Kidney glomerular epithelial cell (primary cell): Measurements from ENCODE around the gene ETV3.

Source experiments
- DNase-seq: peaks from one replicate; lab custom pipeline; 2025; lab: John Stamatoyannopoulos, UW

The ETV3 gene

DNA sequence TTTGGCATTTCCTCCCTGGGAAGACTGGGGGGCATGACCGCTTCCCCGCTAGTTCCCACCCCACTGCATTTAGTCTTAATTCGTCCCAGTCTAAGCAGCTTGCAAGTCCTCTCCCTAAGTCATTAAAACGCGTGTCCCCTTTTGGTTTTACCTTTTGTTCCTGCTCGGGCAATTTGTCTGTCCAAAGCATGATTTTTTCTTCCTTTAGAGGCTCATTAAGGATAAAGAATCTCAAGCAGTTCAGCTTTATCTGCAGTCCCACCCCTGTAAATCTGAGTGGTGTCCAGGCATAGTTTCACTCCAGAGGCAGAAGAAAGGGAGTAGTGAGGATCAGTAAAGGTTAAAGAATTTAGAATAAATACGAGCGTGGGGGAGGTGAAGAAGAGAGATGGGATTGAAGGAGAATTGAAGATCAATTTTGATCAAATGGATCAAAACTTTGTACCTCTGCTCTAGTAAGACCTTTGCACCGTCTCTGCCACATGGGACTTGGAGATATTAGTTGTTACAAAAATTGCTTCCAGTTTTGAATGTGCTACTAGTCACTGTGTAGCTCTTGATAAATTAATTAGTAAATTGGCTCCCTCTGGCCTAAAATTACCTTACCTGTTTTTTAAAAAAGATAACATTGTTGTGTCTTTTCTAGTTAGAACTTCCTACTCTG, 989 bp upstream of the ETV3 start:
- DNase-seq: no peak

DNA sequence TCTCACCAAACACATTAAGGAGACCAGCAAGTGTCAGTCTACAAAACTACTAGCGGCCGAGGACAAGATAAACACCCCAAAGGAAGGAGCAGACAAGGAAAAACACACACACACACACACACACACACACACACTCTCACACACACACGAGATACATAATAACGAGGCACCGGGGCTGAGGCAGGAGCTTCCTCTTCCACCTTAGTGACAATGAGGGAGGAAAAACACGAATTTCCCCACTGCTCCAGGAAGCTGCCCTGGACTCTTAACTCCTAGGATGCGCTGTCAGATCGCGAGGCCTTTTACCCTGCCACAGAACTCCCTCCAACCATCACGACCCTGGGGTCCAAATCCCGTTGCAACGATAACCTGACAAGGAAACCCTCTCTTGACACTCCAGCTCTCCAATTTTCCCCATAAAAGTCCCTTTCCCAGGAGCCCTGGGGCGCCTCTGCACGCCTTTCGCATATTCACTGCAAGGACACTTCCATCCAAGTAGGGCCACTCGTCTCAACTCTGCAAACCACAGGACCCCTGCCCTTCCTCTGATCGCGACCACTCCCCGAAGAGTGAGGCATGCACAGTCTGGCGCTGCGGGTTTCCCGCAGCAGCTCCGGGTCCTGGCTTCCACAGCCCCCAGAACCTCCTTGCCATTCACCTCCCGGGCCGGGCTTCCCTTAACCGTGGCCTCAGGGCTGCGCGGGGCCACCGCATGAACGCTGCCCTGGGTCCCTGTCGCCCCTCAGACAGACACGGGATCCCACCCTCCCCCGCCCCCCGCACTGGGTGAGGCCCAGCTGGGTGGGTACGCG, 581 bp downstream of the ETV3 start:
- no peak for DNase-seq

DNA sequence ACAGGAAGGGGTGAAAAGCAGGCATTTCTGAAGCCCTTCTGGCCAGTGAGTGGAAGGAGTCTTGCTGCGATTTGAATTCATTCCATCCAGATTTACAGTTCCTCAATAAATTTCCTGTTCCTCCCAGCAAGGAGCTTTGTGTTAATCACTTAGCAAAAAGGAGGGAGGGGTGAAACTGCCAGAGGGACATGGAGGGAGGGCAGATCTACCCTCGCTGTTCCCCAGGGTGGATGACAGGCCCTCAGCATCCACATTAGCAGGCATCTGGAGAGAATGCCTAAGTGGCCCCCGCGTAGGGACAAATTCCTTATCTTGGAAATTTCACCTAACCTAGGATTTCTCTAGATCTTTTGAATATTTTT, 1.2 kb downstream of the ETV3 start:
- no peak for DNase-seq

DNA sequence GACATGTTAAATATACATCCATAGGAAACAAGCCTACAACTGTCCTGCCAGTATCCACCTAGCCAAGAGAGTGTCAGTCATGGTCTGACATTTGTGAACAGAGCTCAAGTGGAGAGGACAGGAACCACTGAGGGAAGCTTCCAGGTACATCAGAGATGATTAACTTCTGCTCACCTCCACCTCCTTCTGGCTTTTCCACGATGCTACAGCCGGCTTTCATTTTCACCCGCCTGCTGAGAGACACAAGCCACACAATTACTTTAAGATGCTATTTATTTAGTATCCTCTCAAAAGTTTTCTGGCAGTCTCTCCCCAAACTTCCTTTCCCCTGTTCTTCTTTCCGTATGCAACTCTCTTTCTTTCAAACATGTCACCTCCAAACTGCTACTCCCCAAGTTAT, 2.1 kb downstream of the ETV3 start:
- DNase-seq: no peak

DNA sequence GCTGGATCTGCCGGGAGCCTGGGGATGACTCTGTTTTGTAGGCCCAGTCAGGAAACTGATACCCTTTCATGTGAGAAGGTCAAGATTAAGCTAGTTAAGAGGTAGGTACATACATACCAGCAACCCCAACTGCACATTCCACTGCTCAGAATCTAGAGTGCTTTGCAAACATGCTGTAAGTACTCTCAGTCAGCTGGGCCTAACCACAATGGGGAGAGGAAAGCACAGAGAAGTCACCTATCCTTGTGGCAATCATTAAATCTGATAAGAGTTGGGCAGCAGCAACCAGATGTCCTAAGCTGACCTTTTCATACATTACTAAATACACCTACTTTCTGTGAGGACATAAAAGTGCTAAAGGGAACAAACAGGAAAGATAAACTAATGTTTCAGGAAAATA, 2.5 kb downstream of the ETV3 start:
- DNase-seq: no peak

DNA sequence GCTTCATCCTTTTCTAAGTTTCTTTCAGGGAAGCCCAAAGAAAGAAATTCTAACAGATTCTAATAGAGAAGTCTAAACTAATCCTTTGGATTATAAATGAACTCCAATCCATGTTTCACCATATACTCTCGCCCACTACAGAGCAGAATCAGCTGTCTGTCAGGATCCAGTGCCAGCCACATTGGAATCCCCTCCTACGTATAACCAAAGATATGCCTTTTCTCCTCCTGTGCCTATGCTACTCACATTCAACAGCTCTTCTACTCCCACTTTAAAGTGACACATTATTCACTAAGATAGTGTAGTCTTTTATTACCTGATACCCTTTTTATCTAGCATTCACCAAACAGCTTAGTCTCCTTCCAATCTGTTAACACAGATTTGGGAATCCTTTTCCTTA, 3.1 kb downstream of the ETV3 start:
- DNase-seq: no peak

DNA sequence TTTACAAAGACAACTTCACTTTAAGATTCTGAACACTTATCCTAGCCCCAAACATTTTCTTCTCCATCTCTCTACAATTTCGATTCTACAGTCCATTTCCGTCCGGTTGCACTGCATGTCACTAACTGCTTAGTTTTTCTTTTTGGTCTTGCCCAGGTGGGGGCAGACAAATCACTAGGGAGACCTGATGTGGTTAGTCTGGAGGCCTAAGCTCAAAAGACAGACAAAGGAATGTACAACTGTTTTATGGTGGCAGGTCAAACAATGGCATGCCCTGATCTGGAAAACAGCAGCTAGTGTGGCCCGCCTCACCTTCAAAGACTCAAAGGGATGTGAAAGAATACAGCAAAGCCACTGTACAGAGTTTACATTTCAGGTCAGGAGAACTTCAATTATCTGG, 3.8 kb downstream of the ETV3 start:
- no peak for DNase-seq

DNA sequence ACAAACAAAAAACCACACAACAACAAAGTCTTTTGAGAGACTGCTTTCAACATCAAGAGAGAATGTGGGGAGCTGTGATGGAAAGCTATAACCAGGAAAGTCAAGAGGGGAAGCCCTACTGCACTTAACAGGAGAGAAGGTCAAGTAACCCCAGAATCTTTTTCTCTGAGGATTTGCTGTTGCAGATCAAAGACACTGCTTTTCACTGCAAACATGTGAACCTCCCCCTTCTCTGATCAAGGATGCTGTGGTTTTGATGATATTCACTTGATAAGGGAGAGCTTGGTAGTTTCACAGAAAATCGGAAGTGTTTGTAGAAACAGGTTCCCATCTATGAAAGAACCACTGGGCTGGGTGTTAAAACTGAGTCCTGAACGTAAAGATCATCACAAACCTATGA, 4.8 kb downstream of the ETV3 start:
- no peak for DNase-seq

DNA sequence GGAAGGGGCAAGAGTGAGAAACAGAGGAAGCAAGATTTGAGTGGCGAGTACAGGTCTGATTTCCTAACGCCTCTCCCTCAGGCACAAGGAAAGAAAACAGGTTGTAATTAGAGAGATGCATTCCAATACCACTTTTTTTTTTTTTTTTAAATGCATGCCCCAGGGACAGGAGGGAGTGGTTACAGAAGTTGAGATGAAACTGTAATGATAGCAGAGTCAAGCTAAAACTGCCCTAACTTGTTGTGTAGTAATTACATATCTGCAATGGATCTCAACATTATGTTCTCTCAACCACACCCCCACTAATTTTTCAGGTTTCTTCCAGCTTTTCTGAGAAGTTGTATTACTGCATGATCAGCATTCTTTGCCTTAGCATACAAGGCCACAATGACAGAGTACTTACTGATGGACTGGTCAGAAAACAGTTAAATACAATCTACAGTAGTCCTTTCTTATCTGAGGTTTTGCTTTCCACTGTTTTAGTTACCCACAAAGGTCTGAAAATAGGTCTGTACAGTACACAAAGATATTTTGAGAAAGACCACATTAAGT, 5.5 kb downstream of the ETV3 start:
- no peak for DNase-seq

DNA sequence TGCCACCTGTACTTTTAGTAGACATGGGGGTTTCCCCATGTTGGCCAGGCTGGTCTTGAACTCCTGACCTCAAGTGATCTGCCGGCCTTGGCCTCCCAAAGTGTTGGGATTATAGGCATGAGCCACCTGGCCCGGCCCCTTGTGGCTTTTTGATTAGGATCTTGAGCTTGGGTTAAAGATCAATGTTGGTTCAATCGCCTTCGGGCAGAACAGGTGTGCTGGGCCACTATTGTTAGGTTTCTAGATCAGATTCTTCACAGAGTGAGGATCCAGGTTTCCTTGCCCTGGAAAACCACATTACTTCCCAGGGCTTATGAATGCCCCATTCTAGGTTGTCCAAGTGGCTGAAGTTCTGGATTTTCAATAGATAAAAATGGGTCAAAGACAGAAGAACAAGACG, 6.1 kb downstream of the ETV3 start:
- no peak for DNase-seq

DNA sequence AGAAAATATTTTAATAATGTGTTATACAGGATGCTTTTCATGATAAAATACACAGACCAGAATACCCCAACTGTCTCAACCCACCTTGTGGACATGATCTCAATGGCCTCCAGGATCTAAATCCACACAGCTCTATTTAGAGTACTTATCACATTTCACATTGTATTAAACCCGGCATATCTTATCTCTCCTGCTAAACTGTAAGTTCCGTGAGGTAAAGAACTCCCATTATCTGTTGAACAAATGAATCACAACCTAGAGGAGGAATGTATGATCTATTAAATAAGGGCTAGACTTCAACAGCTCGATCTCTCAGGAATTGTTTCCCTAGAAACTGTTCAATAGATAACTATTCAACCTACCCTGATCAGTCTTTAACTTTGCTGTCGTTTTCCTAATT, 6.9 kb downstream of the ETV3 start:
- DNase-seq: no peak

DNA sequence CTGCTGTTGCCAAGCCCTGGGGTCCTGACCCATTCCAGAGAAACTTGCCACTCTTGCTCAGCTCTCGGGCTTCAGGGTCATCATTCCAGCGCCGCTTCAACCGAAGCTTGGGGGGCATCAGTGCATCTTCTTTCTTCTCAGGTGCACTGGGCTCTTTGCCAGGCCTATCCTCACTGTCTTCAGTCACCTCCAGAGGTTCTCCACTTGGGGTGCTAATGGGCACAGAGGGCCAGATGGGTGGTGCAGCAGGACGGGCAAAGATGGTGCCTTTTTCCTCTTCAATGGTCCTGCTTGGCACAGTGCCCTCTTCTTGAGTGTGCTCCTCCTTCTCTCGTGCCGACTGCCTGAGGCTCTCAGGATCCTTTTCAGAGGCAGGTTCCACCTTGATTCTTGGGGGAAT, 13.3 kb downstream of the ETV3 start:
- no peak for DNase-seq

DNA sequence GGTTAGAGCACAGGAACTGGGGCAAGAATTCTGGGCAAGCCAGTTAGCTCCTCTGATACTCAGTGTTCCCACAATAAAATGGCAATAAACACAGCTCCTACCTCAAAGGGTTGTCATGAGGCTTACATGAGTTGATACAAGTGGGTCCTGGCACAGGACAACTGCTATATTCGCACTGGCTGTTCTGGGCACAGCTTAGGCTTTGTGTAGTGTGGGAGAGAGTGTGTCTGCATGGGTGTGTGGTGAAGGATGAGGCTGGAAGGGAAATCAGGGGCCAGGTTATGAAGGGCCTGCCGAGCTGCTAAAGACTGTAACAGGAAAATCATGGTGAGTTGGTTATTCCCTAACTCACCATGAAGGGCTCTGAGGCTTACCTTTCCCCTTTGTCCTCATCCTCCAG, 18.7 kb downstream of the ETV3 start:
- no peak for DNase-seq

DNA sequence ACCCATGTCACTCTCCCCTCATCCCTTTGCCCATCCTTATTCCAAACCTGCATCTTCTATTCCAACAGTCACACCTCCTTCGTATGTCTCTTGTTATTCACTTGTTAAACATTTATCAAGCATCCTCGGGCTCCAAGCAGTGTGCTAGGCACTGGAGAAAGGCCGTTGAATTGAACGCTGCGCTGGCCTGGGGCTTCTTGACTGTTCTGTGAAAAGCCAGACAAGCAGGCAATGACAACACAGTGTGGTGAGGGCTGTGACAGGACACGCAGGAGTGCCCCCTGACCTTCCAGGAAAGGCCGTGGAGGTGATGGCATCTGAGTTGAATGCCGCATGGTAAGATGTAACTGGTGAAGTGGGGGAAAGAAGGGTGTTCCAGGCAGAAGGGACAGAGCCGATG, 19.2 kb downstream of the ETV3 start:
- DNase-seq: no peak

DNA sequence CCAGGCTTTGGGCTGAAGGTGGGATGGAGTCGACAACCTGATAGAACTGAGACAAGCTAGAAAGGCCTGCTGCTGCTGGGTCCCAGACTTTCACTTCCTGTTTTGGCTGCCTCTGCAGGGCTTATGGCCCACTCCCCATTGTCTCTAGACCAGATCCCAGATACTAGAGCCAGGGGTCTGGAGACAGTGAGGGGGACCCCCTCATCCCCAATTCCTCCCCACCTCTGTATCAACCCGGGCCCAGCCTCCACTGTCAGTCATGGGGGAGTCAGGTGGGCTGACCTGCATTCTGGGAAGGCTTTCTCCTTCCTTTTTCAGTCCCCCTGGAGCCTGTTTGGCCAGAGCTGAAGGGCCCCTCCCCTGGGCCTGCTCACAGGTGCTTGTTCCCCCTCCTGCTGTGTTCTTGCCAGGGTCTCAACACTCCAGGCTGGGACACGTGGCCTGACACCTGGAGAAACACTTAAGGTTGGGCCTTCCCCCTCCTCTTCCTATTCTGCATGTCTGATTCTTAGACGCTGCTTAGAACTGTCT, 20.6 kb downstream of the ETV3 start:
- DNase-seq: no peak

DNA sequence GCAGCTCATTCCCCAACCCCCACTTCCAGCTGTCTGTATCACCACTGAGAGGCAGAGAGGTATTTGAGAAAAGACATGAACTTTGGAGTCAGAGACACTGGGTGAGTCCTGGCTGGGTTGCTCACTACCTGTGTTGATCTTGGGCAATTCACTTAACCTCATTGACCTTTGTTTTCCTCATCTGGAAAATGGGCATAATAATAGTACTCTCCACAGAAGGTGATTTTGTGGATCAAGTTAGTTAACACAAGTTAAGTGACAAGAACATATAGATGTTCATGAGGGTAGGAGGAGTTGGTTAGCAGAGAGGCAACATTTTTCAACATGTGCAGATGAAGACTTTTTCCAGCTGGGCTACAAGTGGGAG, 21.5 kb downstream of the ETV3 start:
- DNase-seq: no peak

DNA sequence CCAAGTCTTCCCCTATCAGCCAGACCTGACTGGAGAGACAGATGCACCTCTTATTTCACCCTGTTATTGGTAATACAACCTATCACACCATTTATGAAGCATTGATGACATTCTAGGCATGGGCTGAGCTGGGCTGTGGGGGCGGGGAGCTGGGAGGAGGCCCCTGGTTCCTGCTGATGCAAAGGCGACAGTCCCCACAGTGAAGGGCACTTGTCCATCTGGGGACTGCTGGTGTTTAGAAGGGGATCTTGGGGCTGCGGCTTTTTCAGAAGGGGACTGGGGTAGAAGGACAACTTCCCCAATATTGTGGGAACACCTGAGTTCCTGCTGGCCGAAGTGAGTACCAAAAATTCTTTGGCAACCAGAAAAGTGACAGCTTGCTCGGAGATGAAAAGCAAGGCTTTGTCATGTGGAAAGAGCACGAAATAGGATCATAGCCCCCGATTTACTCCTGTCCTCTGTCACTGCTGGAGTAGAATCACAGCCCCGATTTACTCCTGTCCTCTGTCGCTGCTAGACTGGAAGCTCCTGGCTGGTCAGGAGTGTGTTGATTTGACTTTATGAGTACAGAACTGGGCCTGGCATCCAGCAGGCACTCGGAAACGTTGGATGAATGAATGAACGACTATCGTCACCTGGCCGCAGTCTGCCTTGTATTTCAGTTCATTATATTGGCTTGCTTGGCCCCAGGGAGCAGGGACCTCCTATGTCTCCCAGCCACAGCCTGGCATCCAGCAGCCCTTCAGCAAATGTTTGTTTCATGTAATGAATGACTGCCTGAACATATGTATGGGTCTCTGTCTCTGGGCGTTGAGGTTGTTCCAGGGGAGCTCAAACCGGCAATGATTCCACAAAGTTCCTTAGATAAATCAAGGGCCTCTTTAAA, 22.1 kb downstream of the ETV3 start:
- no peak for DNase-seq

DNA sequence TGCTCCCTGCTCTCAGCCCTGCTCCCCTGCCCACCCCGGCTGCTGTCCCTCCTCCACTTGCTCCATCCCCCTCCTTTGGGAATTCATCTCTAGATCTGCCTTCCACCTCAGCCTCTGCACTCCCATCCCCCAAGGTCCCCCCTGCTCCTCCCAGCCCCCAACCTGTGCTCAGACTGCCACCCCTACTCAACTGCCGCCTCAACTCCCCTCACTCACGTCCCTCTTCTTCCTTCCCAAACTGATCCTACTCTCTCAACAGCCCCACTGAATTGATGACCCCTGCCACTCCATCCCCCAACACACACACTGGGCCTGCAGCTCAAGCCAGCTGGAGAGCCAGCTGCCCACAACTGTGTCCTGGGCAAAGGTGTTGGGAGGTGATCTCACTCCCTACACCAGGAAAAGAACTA, 22.8 kb downstream of the ETV3 start:
- DNase-seq: no peak

DNA sequence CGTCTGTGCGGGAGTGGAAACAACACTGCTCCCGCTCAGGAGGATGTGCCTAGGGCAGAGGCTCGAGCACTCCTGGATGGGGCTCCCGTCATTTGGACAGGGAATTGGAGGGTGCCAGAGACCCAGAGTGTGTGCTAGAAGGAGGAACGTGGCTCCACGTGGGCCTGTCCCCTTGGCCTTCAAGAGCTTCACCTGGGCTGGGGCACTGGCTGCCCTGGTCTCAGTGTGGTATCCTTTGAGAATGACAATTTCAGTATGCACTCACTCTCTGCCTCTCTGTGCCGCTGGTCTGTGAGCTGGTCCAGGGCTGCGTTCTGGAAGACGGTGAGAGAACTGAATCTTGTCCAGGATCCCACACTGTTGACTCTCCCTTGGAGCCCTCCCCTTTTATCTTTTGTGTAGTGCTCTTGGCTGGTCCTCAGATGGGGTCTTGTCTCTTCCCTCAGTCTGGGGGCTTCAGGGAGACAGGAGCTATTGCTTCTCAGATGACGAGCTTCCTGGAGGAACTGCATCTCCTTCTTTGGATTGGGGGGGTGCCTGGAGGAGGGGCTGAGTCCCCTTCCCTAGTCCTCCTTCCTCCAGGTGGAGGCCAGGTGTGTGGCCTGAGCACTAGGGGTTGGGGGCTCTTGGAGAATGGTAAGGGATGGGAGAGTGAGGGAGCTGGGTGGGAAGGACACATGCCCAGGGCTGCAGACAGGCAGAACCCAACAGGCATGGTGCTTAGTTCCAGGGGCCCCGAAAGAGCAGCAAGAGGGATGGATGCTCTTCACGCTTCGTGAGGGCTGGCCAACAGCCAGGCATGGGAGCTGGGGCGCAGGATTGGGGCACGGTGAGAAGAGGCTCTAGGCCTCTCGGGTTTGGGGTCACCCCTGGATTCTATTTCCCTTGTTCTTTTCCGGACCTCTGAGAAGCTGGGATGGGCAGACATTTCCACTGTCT, 23.7 kb downstream of the ETV3 start:
- DNase-seq: no peak

DNA sequence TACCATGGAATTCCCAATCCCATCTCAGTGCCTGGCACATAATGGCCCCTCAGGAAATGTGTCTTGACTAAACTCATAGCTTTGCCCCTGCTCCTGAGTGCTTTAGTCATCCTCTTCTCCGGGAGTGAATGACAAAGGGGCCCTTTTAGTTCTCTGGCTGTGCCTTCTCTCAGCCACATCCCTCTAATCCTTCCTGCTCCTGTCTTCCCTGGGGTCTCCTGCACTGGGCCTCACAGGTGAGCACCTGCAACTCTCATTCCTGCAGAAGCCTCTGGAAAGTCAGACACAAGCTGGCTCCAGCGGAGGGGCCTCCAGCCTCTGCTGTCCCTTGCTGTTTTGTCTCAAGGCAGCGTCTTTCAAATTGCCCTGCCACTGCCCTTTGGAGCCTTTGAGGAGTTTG, 24.6 kb downstream of the ETV3 start:
- DNase-seq: no peak

DNA sequence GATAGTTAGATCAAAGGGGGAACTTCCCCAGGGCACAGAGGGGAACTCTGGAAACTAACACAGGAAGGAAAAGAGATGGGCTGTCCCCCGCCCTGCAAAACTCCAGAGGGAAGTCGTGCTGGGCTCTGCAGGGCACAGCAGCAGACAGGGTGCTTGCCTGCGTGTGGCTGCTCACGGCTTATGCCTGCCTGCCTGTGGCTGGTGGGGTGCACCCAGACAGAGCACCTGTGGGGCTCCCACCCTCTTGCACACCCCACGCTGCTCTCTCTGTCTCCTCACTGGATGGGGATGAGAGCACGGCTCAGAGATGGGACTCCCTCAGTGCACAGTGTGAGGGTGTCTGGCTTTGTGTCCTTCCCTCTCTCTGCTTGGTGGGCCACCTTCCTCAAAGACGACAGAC, 25.1 kb downstream of the ETV3 start:
- DNase-seq: no peak
